ENCODE results near the gene ARPP21. TPM values are rescaled to one million over a fixed set of nuclear protein-coding genes. Genes with fewer than 3 reads are reported as not detected.

ARPP21 gene
- polyA plus RNA-seq, 4 donors, result 0.99 to 1.3 (median 1.2) TPM

DNA sequence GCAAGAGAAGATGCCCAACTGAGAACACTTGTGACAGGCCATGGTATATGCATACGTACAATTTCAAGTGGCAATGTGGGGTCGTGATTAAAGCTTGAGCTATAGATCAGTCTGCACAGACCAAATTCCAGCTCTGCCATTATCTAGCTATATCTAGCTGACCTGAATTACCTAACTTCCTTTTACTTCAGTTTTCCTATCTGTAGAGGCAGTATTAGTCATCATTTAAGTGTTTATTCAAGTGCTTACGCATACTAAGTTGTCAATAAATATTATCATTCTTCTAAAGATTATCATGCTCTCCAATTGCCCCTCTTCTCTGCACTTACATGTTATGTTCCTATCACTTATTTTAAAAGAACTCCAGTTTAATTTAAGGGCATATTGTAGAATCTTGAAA lies 87.9 kb downstream of the ARPP21 start:
- DNase-seq (ENCODE audit: low read depth in 4 of 4, low spot score in 2 of 4), result no peak

DNA sequence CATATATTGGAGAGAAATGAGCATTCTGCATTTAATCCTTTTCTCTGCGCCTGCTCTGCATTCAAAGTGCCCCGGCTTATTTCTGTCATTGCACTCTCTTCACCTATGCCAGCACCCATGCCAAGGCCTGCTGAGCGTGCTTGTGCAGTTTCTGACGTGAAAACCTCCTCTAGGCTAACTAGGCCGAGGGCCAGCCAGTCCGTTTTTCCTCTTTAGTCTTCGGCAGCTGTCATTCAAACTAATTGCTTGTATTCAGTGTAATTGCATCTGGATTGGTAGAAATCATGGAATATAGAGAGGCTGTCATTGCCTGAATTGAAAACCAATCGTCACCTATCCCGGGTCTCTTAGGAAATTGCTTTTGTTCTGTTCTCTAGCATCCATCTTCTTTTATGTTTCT lies 94.0 kb downstream of the ARPP21 start:
- no peak for DNase-seq (ENCODE audit: low read depth in 4 of 4, low spot score in 2 of 4)

DNA sequence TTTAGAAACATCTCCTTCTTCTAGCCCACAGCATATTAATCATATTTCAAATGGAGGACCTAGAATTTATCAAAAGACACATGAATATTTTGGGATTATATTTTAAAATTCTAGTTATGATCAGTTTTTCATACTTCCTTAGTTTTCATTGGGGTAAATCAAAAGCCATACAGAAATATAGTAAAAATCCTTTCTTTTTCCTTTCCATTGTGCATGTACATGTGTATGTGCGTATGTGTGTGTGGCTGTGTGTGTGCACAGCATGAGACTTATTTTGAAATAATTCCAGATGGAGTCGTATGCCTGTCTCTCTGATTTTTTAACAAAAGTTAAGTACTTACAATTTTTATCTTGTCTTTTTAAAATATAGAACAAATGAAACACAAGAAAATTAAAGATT lies 94.5 kb downstream of the ARPP21 start:
- DNase-seq (ENCODE audit: low read depth in 4 of 4, low spot score in 2 of 4), result no peak

DNA sequence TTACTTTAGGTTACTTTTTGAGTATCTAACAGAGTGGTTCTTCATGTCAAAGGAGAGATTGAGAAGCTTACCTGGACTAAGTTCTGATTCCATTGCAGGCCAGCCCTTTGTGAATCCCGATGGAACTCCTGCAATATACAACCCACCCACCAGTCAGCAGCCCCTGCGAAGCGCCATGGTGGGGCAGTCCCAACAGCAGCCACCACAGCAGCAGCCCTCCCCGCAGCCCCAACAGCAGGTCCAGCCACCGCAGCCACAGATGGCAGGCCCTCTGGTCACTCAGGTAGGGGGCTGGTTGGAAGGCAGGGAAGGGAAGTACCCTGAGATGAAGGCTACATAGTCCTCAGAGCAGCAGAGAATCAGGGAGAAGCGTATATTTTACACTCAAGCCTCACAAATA lies 97.8 kb downstream of the ARPP21 start:
- no peak for DNase-seq (ENCODE audit: low read depth in 4 of 4, low spot score in 2 of 4)

DNA sequence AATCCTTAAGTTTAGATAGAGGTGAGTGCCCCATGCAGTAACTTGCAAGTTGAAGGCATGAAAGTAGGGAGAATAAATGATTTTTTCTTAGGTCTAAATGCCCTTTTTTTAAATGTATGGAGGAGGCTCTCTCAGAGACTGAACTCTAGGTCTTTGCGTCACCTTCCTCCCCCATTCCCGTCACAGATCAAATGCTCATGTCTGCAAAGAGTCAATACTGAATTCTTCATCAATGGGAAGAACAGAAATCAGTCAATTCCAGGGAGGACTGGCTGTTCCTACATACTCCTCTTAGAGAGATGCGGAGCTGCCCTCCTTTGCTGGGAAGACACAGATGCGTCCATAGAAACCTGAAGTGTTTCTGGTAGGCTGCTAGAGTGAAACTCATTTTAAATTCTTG lies 98.2 kb downstream of the ARPP21 start:
- no peak for DNase-seq (ENCODE audit: low read depth in 4 of 4, low spot score in 2 of 4)

DNA sequence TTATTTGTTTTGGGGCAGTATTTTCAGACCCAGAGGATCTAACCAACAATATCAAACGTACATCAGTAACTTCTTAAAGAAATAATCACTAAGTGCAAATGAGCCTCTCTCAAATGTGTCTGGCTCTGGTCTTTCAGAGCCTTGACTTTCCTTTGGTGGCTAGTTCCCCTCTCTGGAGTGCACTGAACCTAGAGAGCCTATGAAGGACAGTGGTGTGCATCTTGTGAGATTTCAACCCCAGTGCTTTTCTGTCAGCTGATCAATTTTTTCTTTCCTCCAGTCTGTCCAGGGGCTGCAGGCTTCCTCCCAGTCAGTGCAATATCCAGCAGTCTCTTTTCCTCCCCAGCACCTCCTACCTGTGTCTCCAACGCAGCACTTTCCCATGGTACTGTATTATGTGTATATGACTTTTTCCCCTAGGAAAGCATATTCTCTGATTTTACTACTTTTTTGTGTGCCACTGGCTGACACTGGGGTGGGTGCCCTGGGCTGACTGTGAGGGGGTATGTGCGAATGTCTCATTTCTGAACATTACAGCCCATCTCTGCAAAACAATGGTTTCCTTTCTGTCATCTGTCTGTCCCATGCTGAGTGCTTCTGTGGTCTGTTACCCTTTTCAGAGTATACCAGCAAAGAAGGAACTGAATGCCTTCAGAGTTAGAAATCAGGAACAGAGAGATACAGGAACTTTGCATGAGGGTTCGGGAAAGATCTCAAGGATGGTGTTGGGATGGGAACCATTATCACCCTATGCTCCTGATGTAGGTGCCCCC lies 98.8 kb downstream of the ARPP21 start:
- DNase-seq (ENCODE audit: low read depth in 4 of 4, low spot score in 2 of 4), result no peak

DNA sequence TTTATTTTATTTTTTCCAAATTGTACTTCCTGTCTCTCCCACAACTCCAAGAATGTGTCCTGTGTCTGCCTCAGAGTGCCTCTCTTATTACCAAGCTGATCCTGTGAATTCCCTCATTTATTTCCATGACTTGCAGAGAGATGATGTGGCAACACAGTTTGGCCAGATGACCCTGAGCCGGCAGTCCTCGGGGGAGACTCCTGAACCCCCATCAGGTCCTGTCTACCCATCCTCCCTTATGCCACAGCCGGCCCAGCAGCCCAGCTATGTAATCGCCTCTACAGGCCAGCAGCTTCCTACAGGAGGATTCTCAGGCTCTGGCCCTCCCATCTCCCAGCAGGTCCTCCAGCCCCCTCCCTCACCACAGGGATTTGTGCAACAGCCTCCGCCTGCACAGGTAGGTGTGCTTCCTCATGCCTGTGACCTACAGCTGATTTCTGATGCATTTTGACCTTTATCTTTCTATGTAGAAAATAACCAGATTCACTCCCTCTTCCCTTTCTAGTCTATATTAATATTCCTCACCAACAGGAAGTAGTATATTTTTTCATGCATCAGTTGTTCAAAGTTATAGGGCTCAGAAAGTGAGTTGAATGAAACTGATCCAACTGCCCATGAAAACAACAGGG lies 100.0 kb downstream of the ARPP21 start:
- DNase-seq (ENCODE audit: low read depth in 4 of 4, low spot score in 2 of 4), result no peak

DNA sequence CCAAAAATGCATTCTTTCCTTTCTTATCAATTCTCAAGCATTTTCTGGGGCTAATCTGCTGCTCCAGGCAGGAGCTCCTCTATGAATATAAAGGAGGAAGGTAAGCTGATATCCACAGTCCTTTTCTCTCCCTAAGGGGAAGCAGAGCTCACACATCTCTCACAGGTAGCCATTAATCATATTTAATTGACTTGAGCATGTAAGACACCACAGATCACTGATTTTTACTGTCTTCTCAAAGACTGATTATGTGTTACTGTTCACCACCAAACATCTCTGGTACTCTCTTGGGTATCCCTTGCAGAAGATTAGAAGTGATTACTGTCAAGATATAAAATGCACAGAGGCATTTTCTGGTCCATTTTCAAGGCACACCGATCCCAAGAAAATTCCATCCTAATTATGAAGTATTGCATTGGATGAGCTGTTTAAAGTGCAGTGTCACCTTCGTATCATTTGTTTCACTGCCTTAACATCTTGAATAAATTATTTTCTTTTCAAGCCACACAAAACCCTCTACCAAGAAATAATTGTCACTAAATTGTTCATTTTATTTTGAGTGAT lies 100.7 kb downstream of the ARPP21 start:
- DNase-seq (ENCODE audit: low read depth in 4 of 4, low spot score in 2 of 4), result no peak

DNA sequence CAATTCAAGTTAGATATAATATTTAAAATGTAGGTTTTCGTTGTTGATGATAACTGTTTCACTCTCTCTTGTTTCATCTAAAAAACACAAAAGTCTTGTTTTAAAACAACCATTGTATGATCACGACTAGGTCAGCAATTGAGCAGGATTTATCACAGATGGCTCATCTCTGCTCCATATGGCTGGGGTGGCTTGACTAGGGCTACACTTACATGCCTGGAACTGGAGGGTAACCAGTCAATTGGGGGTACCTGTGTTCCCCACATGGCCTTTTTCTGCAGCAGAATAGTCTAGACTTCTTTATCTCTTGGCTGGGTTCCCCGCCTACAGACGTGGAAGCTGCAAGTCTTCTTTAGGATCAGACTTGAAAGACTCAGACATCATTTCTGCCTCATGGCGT lies 103.9 kb downstream of the ARPP21 start:
- DNase-seq (ENCODE audit: low read depth in 4 of 4, low spot score in 2 of 4), result no peak

DNA sequence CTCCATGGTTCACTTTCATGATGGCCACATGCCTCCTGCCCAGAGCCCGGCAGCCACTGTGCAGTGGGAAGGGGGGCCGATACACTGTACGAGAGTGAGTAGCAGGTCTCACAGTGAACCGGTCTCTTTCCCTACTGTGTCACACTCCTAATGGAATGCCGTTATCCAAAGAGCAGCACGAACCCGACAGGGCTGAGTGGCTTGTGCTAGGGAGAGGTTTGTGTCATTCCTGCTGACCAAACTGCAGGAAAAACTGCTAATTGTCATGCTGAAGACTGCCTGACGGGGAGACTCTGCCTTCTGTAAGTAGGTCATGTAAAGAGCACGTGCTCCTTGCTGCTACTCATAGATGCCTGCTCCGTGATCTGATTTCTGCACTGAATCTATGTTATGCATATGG lies 105.1 kb downstream of the ARPP21 start:
- peak in 1 of 4 donors; percentile 17 for DNase-seq (ENCODE audit: low read depth in 4 of 4, low spot score in 2 of 4)

DNA sequence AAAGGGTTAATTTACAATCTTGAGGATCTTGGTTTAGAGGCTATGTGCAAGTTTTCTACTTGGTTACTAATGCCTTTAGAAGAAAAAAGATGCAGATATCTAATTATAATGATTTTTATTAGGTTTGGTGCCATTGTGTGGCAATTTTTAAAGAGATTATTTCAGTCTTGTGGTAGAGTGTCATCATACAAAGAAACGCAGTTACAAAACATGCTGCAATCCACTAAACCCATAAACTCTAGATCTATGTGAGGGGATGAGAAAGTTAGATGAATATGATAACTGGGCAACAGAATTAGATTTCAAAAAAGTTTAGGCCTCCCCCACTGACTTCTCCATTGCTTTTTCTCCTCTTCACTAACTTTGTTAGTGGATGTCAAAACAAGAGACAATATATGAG lies 106.0 kb downstream of the ARPP21 start:
- no peak for DNase-seq (ENCODE audit: low read depth in 4 of 4, low spot score in 2 of 4)

DNA sequence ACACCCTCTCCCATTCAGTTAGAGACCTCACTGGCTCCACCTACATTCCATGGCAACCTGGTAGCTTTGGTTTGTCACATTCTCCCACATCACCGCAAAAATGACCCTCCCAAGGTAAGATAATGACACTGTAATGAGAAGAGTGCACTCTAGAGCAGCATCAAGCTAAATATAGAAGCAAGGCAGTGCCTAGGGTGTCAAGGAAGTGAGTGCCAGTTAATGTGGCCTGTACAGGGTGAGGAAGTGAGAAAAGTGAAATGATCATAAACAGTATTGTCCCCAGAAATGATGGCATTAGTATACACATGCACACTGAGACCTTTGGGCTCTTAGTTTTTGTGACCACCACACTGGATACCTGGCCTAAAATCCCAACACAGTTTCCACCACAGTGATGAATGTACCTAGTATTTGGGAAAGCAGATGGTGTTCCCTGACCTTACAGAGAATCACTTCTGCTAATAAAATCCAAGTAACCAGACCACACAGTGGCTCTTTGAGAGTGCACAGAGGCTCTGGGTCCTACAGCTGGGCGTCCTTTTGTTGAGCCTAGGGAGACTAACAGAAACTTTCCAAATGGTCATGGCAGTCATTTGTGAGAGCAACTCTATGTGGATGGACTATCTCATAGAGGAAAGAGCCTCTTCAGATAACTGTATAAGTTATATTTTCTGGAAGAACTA lies 106.6 kb downstream of the ARPP21 start:
- DNase-seq (ENCODE audit: low read depth in 4 of 4, low spot score in 2 of 4), result no peak

DNA sequence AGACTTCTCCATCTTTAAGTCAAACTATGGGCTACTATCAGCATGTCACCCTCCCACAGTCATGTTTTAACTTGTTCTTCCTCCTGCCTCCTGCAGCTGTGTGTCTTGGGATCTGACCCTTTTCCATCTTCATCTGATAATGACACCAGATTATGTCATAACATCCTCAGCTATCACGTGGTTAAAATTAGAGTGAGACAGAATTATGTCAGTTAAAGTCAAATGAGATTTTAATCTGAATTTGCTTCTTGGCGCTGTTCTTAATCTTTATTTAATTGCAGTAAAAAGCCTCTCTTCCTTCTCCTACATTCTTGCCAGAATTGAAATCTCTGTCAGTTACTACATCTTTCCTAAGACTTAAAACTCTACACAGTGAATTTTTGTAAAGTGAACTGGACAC lies 107.2 kb downstream of the ARPP21 start:
- no peak for DNase-seq (ENCODE audit: low read depth in 4 of 4, low spot score in 2 of 4)

DNA sequence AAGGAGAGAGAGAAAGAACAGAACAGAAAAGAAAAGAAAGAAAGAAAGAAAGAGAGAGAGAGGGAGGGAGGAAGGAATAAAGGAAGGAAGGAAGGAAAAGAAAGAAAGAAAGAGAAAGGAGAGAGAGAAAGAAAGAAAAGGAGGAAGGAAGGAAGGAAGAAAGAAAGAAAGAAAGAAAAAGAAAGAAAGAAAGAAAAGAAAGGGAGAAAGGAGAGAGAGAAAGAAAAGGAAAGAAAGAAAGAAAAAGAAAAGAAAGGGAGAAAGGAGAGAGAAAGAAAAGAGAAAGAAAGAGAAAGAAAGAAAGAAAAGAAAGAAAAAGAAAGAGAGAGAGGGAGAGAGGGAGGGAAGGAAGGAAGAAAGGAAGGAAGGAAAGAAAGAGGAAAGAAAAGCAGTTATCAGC lies 108.8 kb downstream of the ARPP21 start:
- DNase-seq (ENCODE audit: low read depth in 4 of 4, low spot score in 2 of 4), result no peak

DNA sequence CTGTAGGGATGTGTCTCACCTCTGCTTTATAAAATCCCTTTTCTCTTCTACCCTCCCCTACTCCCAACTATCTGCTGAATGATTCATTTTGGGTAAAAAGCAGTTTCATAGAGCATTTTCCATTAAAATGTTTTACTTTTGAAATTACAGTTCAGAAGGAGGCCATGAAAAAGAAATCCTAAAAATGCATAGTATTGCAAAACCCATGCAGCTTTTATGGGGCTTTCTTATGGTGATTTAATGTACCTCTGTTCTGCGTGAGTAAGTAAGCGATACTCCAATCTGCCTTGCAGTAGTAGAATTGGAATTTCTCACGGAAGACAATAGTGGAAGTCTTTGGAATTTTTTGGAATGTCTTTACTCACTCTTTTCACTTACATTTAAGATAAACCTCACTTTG lies 111.9 kb downstream of the ARPP21 start:
- no peak for DNase-seq (ENCODE audit: low read depth in 4 of 4, low spot score in 2 of 4)

DNA sequence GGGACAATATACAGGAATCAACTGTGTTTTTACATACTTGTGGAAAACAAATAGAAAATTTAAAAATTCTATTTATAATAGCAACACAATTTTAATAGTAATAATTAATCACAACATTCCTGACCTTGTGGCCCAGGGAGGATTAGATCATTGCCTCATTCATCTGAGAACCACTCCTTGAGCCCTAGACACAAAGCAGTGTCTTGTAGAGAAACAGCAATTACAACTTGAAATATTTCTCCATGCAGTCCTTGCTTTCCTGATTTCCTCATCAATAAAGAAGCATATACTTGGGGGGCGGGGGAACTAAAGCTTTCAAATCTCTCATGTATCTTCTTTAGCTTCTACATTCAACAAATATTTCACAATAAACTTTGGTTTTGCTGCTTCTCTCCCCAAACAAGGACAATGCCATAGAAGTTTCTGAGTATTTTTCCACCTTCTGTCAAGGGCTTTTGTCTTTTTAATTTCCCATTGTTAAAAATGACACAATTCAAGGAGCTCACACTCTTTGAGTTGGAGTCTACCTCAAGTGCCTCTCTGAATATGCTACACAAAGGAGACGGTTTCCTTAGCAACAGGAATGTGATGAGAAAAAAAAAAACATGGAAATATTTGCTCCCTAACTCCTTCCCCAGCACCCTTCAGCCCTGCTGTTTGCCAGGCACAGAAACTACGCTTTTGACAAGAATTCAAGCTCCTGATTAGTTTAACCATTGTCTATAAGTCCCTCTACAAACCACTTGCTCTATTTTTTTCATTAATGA lies 118.8 kb downstream of the ARPP21 start:
- DNase-seq (ENCODE audit: low read depth in 4 of 4, low spot score in 2 of 4), result no peak

DNA sequence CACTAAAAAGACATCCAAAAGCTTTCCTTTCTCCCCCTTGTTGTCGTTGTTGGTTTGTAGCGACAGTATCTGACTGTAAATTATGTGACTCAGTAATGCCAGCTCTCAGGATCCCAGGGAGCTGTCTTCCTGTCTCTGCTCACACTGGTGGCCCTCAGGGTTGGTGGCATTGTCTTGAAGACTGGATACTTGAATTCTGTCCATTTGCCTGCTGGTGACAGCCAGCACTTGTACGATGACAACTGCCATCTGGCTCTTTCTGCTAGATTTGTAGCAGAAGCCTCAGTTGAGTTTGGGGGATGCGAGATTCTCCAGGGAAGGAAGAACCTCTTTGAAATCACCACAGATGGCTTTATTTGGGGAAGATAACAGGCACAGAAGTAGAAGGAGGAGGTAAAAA lies 120.8 kb downstream of the ARPP21 start:
- no peak for DNase-seq (ENCODE audit: low read depth in 4 of 4, low spot score in 2 of 4)

DNA sequence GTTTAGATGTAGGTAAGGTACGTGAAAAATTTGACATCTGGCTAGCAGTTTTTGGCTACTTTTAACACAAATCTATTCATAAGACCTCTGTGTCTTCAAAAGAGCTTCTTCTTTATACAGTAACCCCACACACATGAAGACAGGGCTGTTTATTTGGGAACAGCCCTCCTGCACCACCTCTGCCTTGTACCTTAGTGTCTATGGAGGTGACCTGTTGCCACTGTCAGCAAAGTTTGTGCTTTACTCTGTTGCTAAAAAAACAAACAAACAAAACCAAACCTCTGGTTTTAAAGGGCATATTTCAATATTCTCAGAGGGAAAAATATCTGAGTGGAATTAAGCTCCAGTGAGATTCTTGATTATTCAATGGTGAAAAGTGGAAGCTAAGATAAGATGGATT lies 122.0 kb downstream of the ARPP21 start:
- no peak for DNase-seq (ENCODE audit: low read depth in 4 of 4, low spot score in 2 of 4)

DNA sequence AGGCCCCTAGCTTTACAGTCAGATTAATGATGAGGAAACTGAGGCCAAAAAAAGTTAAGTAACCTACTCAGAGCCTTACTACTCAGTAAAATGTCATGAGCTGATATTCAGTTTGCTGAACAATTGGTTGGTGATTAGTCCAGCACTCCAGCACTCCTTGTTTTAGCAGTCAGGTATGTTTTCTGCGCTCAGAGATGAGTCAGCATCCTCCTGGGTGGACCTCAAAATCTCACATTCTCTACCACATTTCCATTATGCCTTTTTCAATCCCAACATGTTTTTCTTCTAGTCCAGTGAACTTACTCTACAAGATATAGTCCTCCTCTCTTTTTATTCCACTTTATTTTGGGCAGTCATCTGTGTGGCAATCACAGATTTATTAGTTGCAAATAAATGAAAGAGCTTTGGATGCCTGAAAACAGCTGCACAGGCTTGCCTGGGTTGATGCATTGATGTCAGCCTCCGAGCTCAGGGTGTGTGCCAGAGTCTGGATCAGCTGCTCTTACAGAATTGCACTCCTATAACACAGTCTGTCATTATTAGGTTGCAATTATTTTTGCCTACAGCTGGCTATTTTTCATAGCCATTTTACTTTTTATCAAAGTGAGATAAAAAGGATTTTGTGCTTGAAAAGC lies 133.2 kb downstream of the ARPP21 start:
- DNase-seq (ENCODE audit: low read depth in 4 of 4, low spot score in 2 of 4), result no peak

DNA sequence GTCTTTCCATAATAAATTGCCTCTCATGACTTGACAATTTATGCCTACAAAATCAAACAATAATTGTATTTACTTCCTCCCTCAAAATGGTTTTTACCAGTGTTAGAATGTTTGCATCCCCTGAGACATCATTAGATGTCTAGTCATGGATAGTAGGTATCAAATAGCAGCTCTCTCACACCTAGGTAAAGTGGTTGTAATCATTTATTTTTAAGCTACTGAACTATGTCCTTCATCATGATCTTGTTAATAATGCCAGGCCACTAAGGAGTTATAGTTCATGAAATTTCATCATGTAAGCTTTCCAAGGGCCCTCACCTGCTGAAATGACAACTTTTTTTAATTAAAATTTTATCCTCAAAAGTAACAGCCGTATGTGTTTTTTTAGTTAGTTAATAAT lies 134.1 kb downstream of the ARPP21 start:
- no peak for DNase-seq (ENCODE audit: low read depth in 4 of 4, low spot score in 2 of 4)

Measured in left renal cortex interstitium (tissue), 4 donors.